ENCODE data around the gene TMA7.

Gene TMA7

GRCh38 chr3:48445277-48445882, 5.3 kb downstream of the TMA7 start:
- TF ChIP-seq CTCF (IDR thresholded peaks at IDR 0.05; ENCODE audit: low read depth, low read length, missing control alignments) = no peak
- no peak for DNase-seq (ENCODE audit: low read depth)
- in situ Hi-C loops (cut with HindIII; ENCODE audit: low sequenced_read_pairs) = loop anchor here (25.0 kb wide), 1 partner anchor 183 kb away; no protein-coding TSS in a partner anchor
- H3K4me3 ChIP-seq (ENCODE audit: low read depth, low read length) = no peak overlapping the region

- in situ Hi-C loops (cut with HindIII; ENCODE audit: low sequenced_read_pairs) = loop anchor here (25.0 kb wide), 1 partner anchor 184 kb away; no protein-coding TSS in a partner anchor
- DNase-seq (ENCODE audit: low read depth) = no peak
These were observed 6.0 kb downstream of the TMA7 start for GRCh38 chr3:48446043-48446424.

GRCh38 chr3:48446425-48447193, 6.6 kb downstream of the TMA7 start, which contains the start of gene ATRIP:
Gene ATRIP, plus strand, starts transcription at chr3:48446737. Its CDS starts 109 bp downstream, at chr3:48446846.
- in situ Hi-C loops (cut with HindIII; ENCODE audit: low sequenced_read_pairs) = loop anchor here (25.0 kb wide), 1 partner anchor 184 kb away; no protein-coding TSS in a partner anchor
- DNase-seq (ENCODE audit: low read depth) = peak; percentile 39
- H3K4me3 ChIP-seq (ENCODE audit: low read depth, low read length) = peak within 1 kb of the TSS; percentile 84
- TF ChIP-seq CTCF (IDR thresholded peaks at IDR 0.05; ENCODE audit: low read depth, low read length, missing control alignments) = no peak

More at GRCh38 chr3:48446043-48446424, 6.0 kb downstream of the TMA7 start:
- H3K4me3 ChIP-seq (ENCODE audit: low read depth, low read length) = peak overlapping the region; percentile 84
- TF ChIP-seq CTCF (IDR thresholded peaks at IDR 0.05; ENCODE audit: low read depth, low read length, missing control alignments) = no peak

GRCh38 chr3:48451270-48451669, 11.2 kb downstream of the TMA7 start:
- no peak for TF ChIP-seq CTCF (IDR thresholded peaks at IDR 0.05; ENCODE audit: low read depth, low read length, missing control alignments)
- in situ Hi-C loops (cut with HindIII; ENCODE audit: low sequenced_read_pairs) = no loop called here

GRCh38 chr3:48456456-48456855, 16.4 kb downstream of the TMA7 start:
- in situ Hi-C loops (cut with HindIII; ENCODE audit: low sequenced_read_pairs) = no loop called here

More at GRCh38 chr3:48451270-48451669, 11.2 kb downstream of the TMA7 start:
- DNase-seq (ENCODE audit: low read depth) = no peak
- H3K4me3 ChIP-seq (ENCODE audit: low read depth, low read length) = no peak overlapping the region

More at GRCh38 chr3:48456456-48456855, 16.4 kb downstream of the TMA7 start:
- no peak for TF ChIP-seq CTCF (IDR thresholded peaks at IDR 0.05; ENCODE audit: low read depth, low read length, missing control alignments)
- DNase-seq (ENCODE audit: low read depth) = no peak
- H3K4me3 ChIP-seq (ENCODE audit: low read depth, low read length) = no peak overlapping the region
